K562 (cell line): ENCODE measurements around the gene SECISBP2. TPM values are rescaled to one million over a fixed set of nuclear protein-coding genes. Genes with fewer than 3 reads are reported as not detected.

Source experiments
- CEBPZ ChIP-seq: fragments of 150-350 bp; IDR thresholded peaks from 2 replicates; pipeline ENCODE4 v1.6.1; 2014; ENCODE audit warnings: low read depth, mild to moderate bottlenecking, low read length, borderline replicate concordance
- CHD1 ChIP-seq: fragments of 200-600 bp; sonication (generic); IDR thresholded peaks from one replicate; pipeline ENCODE4 v1.6.1; 2012; ENCODE audit warnings: mild to moderate bottlenecking, moderate library complexity, low read length, inconsistent platforms
- HDAC2 ChIP-seq: fragments of 450-650 bp; IDR thresholded peaks from 2 replicates; pipeline ENCODE4 v1.6.1; 2016; ENCODE audit warnings: mild to moderate bottlenecking
- HMBOX1 ChIP-seq: sonication (generic); IDR thresholded peaks from 2 replicates; pipeline ENCODE4 v1.6.1; 2016
- KDM5B ChIP-seq: fragments of 200-600 bp; sonication (generic); IDR thresholded peaks from 2 replicates; pipeline ENCODE4 v1.6.1; 2012; ENCODE audit warnings: low read depth, mild to moderate bottlenecking, moderate library complexity, low read length, control low read depth, inconsistent platforms; ENCODE audit not compliant: insufficient replicate concordance
- MAZ ChIP-seq, 2 experiments: fragments of 450-650 bp in 1 of 2; sonication (generic) in 1 of 2; formaldehyde crosslinking; IDR thresholded peaks in 1 of 2; conservative IDR thresholded peaks in 1 of 2; 2 replicates each; pipeline versions ENCODE4 v1.4.0 to v1.5.0; 2020; ENCODE audit warnings: mild to moderate bottlenecking in 1 of 2, missing genetic modification reagents in 1 of 2
- NCOA1 ChIP-seq: fragments of 450-650 bp; IDR thresholded peaks from 2 replicates; pipeline ENCODE4 v1.6.1; 2016; ENCODE audit warnings: low read depth
- POLR2AphosphoS5 ChIP-seq: IDR thresholded peaks from 2 replicates; pipeline ENCODE4 v1.6.1; 2011; ENCODE audit warnings: mild to moderate bottlenecking, low read depth, low read length, moderate library complexity; ENCODE audit not compliant: control insufficient read depth, insufficient read depth
- RAD51 ChIP-seq: fragments of 450-650 bp; IDR thresholded peaks from 2 replicates; pipeline ENCODE4 v1.7.1; 2016; ENCODE audit warnings: low read depth, mild to moderate bottlenecking, borderline replicate concordance
- SIN3A ChIP-seq, 2 experiments: fragments of 150-350 bp in 1 of 2; IDR thresholded peaks; 2 replicates each; pipeline ENCODE4 v1.6.1; 2011 to 2016; ENCODE audit warnings: borderline replicate concordance in 2 of 2, low read depth in 2 of 2, low read length in 2 of 2, mild to moderate bottlenecking in 2 of 2, moderate library complexity in 2 of 2; ENCODE audit not compliant: control insufficient read depth in 1 of 2
- SMAD4 ChIP-seq: fragments of 250-450 bp; sonication (Bioruptor Pico); conservative IDR thresholded peaks from 2 replicates; pipeline ENCODE4 v1.8.0; 2021; ENCODE audit warnings: inconsistent platforms, mild to moderate bottlenecking, moderate library complexity
- TARDBP ChIP-seq: fragments of 450-650 bp; IDR thresholded peaks from 2 replicates; pipeline ENCODE4 v1.6.1; 2016
- ZBTB49 ChIP-seq: sonication (generic); formaldehyde crosslinking; IDR thresholded peaks from 2 replicates; pipeline ENCODE4 v1.8.0; 2022; ENCODE audit warnings: missing genetic modification reagents, mild to moderate bottlenecking, borderline replicate concordance
- ZNF140 ChIP-seq: fragments of 250-450 bp; sonication (Bioruptor Pico); IDR thresholded peaks from 2 replicates; pipeline ENCODE4 v1.8.0; 2021; ENCODE audit warnings: moderate library complexity, mild to moderate bottlenecking, inconsistent platforms
- ZNF239 ChIP-seq: fragments of 250-450 bp; sonication (Bioruptor Pico); IDR thresholded peaks from 2 replicates; pipeline ENCODE4 v1.4.0; 2020; ENCODE audit warnings: mild to moderate bottlenecking
- ZNF324 ChIP-seq: fragments of 250-450 bp; sonication (Bioruptor Pico); IDR thresholded peaks from 2 replicates; pipeline ENCODE4 v1.4.0; 2020; ENCODE audit warnings: mild to moderate bottlenecking
- ZNF785 ChIP-seq: fragments of 250-450 bp; sonication (Bioruptor Pico); IDR thresholded peaks from 2 replicates; pipeline ENCODE4 v1.4.0; 2020; ENCODE audit warnings: mild to moderate bottlenecking
- ZNF79 ChIP-seq: fragments of 250-450 bp; sonication (Bioruptor Pico); IDR thresholded peaks from 2 replicates; pipeline ENCODE4 v1.4.0; 2020; ENCODE audit warnings: low read depth, mild to moderate bottlenecking, moderate library complexity
- polyA plus RNA-seq, 8 experiments: library from polyadenylated mRNA; depleted of rRNA in 4 of 8; stranded (reverse) in 5 of 8; unstranded in 3 of 8; fragments of >200 nt; fragmentation: Nextera tagmentation in 2 of 8; fragmentation: Illumina TruSeq in 1 of 8; extraction: Ambion mirVana in 2 of 8; extraction: Trizol in 1 of 8; gene quantifications; 2 replicates each; pipeline versions ENCODE4 v1.2.1 to v1.2.3, GENCODE V29; 2011 to 2014; ENCODE audit warnings: inconsistent platforms in 1 of 8, missing spikeins in 1 of 8
- total RNA-seq, 7 experiments: library from RNA; depleted of rRNA in 6 of 7; stranded (reverse); fragments of >200 nt in 6 of 7; fragmentation: Illumina TruSeq in 2 of 7; extraction: Trizol in 2 of 7; gene quantifications; 2 replicates each; pipeline versions ENCODE4 v1.2.1 to v1.2.3, GENCODE V29; 2011 to 2021; ENCODE audit warnings: low replicate concordance in 1 of 7

Gene SECISBP2
- total and polyA plus RNA-seq, 9 of the 15 experiments (the other 6 are each of a cell fraction or from before 2014, with no cell fraction given): 3.2 to 41.6 (median 26.1) TPM

GRCh38 chr9:89312222-89312571, 6.1 kb upstream of the SECISBP2 start (continued):
- TF ChIP-seq ZNF140 (CRISPR knock-in tag) (no peak), SMAD4 (no peak), ZNF324 (CRISPR knock-in tag) (no peak), KDM5B (peak; percentile 52), POLR2AphosphoS5 (peak; percentile 29; the same call in 1 of the 2 replicates), CEBPZ (no peak), HDAC2 (no peak), SIN3A (IDR thresholded peaks at IDR 0.05; ENCODE audit: borderline replicate concordance in 2 of 2, control insufficient read depth in 1 of 2, low read depth in 2 of 2, low read length in 2 of 2) (peak in 1 of 2 experiments; percentile 44; a peak in 1 of 4 replicates), MAZ (CRISPR knock-in tag; conservative IDR thresholded peaks at IDR 0.05 in 1 of 2, IDR thresholded peaks at IDR 0.05 in 1 of 2) (no peak), ZNF785 (CRISPR knock-in tag) (no peak), ZBTB49 (no peak), ZNF79 (no peak), NCOA1 (no peak), ZNF239 (no peak), RAD51 (no peak), TARDBP (no peak), CHD1 (no peak), HMBOX1 (peak; percentile 90)
